ENCODE results near the gene SLC18A2.

SLC18A2 gene

DNA sequence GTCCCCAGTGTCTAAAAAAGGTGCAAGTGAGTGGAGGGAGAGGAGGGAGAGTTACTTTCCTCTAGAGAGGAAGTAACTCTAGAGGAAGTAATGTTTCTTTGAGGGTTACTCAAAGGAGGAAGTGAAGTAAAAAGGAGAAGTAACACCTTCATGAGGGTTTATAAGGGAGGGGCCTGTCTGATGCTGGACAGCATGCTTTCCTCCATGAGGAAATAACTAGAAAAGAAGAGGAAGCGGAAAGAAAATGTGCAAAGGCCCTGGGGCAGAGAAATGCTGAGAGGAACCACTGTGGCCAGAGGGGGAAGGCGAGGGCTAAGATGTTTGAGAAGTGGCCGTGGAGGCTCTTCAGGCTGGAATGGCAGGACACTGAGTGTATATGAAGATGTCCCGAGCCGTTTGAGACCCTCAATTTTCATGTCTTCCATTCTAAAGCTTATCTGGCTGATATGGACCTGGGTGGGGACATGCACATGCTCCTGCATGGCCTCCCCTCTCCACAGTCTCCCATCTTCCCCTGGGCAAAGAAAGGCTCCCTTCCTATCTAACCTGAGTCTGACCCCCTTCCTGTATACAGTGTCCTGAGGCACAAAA is 3.4 kb upstream of the SLC18A2 start:
- no peak for DNase-seq (ENCODE audit: low spot score)

DNA sequence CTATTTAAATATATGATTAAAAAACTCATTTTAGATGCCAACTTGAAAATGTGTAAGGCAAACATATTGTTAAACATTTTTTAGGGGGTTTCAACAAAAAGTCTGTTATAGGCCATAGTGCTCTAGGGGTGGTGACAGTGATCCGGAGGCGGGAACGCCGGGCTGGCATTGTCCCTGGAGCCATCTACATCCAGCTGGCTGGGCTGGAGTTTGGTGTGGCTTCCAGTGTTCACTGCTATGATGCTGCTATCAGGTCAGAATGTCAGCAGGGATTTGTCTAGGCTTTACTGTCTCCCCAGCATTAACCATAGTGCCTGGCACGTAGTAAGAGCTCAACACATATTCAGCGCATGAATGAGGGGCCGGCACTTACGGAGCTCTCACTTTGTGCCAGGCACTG is 1.9 kb upstream of the SLC18A2 start:
- DNase-seq (ENCODE audit: low spot score): no peak

DNA sequence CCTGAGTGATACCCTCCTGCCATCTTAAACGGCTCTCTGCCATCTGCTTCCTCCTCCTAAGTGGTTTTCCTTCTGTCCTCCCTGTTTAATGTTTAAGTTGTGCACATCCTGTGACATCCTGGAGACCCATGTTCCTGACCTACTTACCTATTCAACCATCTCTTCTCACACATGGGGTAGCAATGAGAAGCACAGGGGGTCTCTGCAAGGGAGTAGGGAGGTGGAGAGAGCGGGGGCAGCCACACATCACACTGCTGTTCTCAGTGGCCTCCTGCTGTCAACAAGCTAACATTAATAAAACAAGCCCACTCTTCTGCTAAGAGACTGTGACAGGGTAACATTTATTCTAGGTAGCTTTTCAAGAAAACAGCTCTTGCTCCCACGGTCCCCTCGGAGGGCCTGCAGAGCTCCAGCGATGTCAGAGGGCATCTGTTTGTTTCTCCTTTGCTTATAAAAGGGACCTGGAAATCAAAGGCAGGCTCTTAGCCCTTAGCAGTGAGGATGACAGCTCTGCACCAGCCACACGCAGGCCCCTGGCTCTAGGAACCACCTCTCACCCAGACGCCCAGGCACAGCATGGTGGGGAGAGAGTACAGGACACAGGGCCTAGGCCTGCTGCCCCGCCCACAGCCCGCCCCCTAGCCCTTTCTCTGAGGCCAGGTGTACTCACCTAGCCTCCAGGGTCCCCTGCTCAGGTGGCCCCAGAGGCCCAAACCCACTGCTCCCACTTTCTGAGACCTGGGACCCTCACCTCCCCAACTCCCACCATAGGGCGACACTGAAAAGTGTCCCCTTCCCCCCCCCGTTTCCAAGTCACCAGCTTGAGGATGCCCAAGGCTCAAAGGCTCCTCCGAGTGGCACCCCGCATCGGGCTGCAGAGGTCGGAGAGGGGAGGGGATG is 943 bp upstream of the SLC18A2 start:
- DNase-seq (ENCODE audit: low spot score): no peak

DNA sequence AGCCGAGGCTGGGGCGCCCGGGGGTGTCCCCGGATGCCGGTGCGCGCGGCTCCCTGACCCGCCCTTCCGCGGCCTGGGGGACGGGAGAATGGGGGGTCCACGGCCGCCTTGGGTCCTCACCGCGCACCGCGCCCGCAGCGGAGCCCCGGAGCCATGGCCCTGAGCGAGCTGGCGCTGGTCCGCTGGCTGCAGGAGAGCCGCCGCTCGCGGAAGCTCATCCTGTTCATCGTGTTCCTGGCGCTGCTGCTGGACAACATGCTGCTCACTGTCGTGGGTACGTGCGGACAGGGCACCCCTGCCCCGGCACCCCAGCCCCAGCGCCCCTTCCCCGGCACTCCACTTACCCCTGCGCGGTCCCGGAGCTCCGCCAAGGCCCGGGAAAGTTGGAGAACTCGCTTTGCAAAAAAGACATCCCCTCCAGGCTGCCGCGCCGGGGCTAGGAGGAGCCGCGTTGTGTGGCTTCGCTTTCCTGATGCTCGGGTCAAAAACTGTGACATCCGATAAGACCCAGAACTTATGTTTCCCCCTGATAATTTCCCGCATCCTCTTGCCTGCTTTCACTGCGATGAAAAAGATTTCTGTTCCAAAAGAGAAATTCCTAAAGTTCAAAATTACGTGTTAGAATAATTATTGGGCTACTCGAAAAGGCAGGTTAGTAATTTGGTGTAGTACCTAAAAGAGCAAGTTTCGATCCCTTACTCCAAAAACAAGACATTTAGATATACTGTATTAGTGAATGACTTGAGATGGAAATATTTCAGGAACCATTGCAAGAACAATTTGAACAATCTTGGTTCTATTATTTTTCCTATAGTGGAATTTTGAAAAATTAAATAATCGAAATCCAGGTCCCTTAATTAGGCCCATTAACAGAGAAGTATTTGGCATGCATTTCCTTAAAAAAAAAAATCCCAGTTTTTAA is 888 bp downstream of the SLC18A2 start:
- no peak for DNase-seq (ENCODE audit: low spot score)

DNA sequence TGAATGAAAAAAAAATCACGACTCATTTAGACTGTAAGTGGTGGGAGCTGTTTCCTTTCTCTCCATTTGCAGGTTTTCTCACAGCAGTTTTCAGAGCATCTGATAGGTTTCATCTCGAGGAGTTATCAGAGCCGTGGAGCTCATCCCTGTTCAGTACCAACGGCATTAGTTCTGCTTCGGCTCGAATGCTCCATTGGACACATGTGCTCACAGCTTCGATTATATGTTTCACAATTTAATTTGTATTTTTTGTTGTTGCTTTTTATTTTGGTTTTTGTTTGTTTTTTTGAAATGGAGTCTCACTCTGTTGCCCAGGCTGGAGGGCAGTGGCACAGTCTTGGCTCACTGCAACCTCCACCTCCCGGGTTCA is 1.5 kb downstream of the SLC18A2 start:
- no peak for DNase-seq (ENCODE audit: low spot score)

DNA sequence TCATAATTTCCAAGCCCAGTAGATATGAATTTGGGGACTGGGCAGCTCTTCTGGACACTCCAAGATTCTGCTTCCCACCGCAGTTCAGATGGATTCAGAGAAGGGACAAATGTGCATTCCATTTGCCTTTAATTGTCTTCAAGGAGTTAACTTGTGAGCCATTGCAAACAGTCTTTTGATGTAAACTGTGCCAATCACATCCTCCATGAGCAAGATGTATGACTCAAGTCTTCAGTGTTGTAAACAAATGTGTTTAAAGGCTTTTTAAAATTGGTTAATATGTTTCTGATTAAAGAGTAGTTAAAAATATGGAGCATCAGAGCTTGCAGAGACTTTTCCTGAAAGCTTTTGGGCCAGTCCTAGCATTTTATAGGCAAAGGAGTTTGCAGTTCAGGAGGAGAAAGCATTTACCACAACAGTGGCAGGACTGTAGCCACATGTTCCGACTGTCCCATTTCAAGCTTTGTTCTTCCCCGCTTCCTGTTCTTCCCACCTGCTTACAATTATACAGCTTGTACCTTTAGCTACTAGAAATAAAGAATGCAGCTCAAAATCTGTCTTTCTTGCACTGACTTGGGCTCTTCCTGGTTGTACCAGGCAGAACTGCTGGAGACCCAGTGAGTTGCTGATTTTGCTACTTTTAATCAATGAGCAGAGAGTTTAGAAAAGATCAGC is 6.2 kb downstream of the SLC18A2 start:
- peak; percentile 18 for DNase-seq (ENCODE audit: low spot score)

DNA sequence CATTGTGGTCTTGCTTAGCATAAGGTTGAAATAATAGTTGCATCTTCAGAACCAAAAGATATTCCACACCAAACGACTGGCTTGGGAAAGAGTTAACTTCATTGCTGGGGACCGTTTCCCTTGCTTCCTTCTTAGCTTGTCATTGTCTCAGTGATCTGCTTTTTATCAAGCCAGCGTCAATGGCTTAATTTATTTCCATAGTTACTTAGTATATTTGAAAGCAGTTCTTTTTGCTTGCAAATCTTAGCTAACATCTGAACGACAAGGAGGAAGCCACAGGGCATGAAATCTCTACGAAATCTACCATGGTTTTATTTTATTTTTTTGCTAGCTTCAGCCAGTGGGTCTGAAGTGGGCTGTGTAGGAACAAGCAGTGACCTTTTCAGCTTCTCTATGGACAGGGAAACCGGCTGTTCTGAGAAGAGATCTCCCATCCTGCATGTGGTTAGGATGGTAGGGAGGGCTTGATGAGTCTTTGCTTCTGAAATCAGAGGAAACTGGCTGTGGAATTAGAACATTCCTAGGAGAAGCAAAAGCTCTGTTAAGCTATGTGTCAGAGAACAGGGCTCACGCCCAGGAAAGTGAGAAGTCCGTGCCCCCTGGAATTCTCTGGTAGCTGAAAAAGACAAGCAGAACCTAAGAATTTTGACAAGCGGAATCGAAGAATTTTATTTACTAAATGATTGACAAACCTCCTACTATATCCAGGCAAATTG is 8.0 kb downstream of the SLC18A2 start:
- DNase-seq (ENCODE audit: low spot score): no peak

DNA sequence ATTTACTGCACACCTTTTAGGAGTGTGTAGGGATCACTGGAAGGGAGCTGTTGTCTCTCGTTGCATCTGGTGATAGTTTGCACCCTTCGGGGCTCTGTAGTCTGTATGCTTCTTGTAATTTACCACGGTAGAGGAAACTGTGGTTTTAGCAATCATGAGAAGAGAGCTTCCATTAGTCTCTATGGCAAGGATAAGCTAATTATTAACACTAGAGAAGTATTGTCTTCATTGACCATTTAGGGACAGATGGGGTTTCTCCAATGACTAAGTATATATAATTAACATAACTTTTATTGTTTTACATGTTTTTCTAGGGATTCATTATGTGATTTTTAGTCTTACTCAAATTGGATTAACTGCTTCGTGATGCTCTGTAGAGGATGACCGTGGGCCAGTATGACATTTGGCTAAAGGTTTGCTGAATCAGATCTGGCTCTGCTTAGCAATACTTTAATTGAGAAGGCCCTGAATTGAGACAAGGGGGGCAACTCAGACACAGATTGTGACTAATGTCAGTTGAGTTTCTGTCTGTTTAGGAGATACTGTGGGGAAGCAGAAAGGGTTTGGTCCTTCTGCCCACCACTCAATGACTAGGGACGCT is 8.7 kb downstream of the SLC18A2 start:
- no peak for DNase-seq (ENCODE audit: low spot score)

DNA sequence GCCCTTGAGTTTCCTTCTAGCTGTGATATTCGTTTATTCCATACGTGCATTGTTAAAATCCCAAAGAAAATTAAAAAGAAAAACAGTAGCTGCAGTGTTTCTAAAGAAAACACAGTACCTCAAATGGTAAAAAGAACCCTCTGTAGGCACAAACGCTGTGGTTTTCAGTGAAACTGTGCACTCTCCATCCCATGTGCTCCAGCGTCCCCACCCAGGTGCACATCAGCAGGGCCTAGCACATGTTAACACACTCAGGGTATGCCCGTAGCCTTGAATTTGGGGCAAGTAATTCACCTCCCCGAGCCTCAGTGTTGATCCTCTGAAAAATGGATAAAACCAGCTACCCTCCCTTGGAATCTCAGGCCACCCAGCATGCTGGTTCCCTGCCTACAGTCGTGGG is 9.5 kb downstream of the SLC18A2 start:
- no peak for DNase-seq (ENCODE audit: low spot score)

DNA sequence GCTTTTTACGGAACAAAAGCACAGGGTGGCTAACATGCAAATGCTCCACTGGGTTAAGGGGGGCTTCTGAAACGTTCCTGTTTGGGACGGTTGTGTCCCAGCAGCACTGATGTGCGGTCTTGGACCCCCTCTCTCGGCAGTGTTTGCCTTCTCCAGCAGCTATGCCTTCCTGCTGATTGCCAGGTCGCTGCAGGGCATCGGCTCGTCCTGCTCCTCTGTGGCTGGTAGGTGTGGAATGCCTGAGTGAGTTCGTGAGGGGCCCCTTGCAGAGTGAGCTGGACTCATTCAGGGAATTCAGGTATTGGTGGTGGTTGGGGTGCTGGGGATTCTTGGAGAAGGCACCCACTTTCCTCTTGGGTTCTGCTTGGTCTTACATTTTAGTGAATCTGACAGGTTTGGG is 13.0 kb downstream of the SLC18A2 start:
- DNase-seq (ENCODE audit: low spot score): no peak

DNA sequence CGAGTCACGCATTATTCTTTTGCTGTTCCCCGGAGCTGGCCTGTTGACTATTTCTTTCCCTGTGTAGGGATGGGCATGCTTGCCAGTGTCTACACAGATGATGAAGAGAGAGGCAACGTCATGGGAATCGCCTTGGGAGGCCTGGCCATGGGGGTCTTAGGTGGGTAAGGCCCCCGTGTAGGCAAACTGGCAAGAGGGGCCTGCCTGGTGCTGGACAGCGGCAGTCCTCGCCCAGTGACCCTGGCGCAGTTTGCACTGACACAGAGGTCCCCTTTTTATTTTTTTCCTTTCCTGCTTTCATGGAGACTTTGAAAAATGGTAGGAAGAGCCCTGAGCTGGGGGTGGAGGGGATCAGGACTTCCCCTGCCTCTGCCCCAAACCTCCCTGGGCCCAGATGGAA is 13.4 kb downstream of the SLC18A2 start:
- DNase-seq (ENCODE audit: low spot score): no peak

DNA sequence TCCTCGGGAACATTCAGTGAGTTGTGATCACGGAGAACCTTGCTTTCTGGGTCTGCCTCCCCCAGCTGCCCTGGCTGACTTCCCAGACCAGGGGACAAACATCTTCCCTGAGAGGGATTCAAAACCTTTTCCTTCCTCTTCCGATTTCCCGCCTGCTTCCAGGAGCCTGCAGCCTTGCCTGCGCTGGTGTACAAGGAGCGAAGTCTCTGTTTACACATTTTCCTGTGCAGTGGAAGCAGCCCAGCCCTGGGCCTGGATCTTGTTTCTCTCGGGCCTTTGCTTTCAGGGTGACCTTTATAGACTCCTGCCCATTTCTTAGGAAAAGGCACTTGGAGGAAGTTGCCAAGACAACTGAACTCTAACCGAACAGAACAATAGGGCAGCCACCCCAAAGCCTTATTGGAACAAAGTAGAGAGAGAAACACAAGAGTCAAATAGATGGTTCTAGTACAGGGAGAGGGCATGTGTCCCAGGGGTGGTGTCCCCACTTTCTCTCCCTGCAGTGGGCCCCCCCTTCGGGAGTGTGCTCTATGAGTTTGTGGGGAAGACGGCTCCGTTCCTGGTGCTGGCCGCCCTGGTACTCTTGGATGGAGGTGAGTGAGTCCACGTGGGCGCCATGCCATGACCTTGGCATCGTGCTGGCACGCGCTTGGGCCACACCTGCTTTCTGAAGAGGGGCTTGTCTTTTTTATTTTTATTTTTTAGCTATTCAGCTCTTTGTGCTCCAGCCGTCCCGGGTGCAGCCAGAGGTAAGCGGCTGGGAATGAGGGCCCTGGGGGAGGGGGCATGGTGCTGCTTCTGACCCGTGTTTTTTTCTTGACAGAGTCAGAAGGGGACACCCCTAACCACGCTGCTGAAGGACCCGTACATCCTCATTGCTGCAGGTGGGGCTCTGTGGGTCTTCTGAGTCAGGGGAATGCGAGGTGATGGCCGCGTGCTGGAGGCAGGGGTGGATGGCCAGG is 14.1 kb downstream of the SLC18A2 start:
- DNase-seq (ENCODE audit: low spot score): no peak

DNA sequence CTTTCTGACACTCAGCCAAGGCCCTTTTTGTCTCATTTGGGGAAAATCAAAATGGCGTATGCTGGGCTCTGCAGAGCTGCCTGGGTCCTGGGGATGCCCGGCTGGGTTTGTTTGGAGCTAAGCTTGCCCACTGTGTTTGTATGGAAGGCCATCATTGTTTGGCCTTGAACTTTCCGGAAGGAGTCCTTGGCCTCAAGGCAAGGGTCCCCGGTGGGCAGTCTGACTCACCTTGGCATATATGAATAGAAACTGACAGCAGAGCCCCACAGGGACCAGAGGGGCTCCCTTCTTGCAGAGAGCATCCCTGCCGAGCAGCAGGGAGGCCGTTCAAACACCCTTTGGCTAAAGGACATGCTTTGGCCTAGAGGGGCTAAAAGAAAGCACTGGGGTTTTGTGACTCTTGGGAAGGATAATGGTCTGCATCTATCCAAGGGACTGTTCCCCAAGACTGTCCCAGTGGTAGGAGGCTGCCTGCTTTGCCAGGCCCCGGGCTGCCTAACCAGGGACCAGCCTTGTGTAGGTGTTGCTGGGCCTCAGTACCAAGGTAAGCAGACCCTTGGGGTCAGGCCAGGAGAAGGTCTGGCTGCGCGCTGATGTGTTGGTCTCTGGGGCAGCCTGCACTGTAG is 15.0 kb downstream of the SLC18A2 start:
- DNase-seq (ENCODE audit: low spot score): no peak

DNA sequence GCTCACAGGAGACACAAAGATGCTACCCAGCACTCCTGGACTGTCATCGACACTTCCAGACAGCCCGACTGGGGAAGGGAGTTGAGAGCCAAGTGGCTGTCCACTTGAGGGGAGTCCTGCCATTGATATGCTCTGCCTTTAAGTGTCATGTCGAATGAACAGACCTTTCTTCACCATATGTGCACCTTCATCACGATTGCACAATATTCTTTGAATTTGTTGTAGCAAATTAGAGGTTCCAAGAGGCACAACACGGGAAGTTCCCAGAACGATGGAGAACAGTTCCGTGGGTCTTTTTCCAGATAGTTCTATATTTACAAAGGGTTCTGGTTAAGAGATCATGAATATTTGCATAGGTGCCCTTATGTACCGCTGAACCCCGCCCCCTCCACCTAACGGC is 16.0 kb downstream of the SLC18A2 start:
- DNase-seq (ENCODE audit: low spot score): no peak

DNA sequence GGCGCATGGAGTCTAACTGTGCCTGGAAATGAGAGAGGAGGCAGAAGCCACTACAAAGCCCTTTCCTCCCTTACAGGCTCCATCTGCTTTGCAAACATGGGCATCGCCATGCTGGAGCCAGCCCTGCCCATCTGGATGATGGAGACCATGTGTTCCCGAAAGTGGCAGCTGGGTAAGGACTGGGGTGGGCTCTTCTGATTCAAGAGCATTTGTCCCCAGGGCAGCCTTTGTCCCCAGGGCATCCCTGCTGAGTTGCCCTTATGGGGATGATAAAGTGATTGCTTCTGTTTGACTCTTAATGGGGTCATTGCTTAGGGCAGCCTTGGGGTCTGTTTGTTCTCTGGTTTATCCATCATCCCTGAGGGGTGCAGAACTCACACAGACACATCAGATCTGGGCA is 16.8 kb downstream of the SLC18A2 start:
- DNase-seq (ENCODE audit: low spot score): no peak

DNA sequence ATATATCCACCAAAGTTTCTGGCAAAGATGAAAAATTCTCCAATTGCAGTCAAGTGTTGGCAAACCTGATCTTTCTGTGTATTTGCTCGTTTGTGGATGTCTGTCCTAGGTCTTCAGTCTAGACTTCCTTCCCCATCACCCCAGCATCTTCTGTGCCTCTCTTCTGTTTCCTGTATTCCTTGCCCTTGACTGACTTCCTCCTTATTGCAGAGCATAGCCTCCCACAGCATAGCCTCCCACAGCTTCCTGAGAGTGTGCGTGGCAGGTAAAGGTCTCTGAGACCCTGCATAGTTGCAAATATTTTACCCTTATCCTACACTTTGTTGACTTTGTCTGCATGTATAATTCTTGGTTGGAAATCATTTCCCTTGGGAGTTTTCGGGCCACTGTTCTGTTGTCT is 18.4 kb downstream of the SLC18A2 start:
- no peak for DNase-seq (ENCODE audit: low spot score)

DNA sequence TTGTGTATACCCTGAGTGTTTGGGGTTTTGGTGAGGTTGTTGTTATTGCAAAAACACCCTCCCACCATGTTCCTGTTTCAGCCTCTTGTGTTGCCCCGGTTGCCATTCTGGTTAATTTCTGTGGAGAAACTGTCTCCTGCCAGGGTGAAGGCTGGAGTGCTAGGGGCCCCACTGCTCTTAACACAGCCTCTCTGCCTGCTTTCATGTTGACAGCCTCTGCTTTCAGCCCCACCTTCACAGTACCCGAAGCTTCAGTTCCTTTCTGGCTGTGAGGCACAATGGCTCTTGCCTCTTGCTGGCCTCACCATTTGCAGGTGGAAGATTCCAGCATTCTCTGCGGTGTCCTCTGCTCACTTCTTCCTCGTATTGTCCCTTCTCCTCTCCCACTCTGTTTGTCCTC is 19.2 kb downstream of the SLC18A2 start:
- DNase-seq (ENCODE audit: low spot score): no peak

DNA sequence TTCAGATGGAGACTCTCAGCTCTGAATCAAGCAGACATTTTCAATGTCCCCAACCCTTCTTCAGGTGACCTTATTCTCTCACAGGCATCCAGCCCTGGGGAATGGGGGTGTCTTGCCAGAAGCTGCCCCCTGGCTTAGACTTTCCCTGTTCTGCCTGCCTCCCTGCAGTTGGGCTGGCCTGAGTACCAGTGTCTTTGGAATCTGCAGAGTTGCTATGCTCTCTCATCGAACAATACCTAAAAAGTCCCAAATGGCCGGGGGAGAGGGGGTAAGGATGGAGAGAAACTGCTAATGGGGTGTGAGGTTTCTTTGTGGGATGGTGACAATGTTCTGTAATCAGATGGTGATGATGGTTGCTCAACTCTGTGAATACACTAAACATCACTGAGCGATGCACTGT is 20.6 kb downstream of the SLC18A2 start:
- no peak for DNase-seq (ENCODE audit: low spot score)

DNA sequence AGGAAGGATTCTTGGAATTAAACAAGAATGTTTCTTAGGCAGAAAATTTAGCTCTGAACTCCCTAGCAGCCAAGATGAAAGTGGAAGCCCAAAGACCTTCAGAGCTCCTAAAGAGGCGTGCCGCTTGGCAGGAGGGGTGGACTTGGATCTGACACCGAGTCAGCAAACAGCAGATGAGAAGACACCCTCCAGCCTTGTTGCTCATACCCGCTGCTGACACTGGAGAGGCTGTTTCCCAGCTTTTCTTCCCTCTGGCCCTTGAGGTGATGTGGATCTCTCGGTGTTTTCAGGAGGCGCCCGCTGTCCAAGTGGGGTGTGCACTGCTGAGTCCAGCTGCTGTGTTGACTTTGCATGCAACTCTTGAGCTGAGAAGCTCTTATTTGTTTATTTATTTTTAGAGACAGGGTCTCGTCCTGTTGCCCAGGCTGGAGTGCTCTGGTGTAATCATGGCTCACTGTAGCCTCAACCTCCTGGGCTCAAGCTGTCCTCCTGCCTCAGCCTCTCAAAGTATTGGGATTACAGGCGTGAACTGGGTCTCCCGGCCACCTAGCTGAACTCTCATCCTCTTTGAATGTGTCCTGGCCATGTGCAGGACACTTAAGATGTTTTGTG is 21.5 kb downstream of the SLC18A2 start:
- DNase-seq (ENCODE audit: low spot score): no peak

Measured in RKO (cell line).